Activated T-cell treated with anti-CD3 and anti-CD28 coated beads, Interleukin-2, amount 50 U/mL, for 72 hours (primary cell): ENCODE results near the gene SMAD5. TPM values are rescaled to one million over a fixed set of nuclear protein-coding genes. Genes with fewer than 3 reads are reported as not detected.

Experiments
- ATAC-seq, 2 donors: fragments of 150-1000 bp; cut with Tn5 transposase; replicated peaks in 1 of 2; 2 replicates each; pipeline ENCODE4 v1.10.0; 2021; ENCODE audit warnings: moderate library complexity in 2 of 2, mild to moderate bottlenecking in 1 of 2
- DNase-seq, 2 donors: peaks; one replicate each; pipeline ENCODE4 v3.0.0; 2021 to 2022; ENCODE audit warnings: mixed read lengths in 1 of 2
- H3K27ac Mint-ChIP-seq: one replicate; pipeline ENCODE4 v1.8.0; 2022; ENCODE audit warnings: mild to moderate bottlenecking, moderate library complexity, mixed read lengths
- H3K27me3 Mint-ChIP-seq: one replicate; pipeline ENCODE4 v1.8.0; 2022; ENCODE audit warnings: low read depth, mixed read lengths
- H3K36me3 Mint-ChIP-seq, 2 donors: one replicate each; pipeline ENCODE4 v1.8.0; 2022; ENCODE audit warnings: mixed read lengths in 2 of 2, mild to moderate bottlenecking in 1 of 2; ENCODE audit not compliant: insufficient read depth in 2 of 2
- H3K4me1 Mint-ChIP-seq: one replicate; pipeline ENCODE4 v1.8.0; 2022; ENCODE audit warnings: low read depth, mixed read lengths
- H3K4me3 Mint-ChIP-seq, 2 donors: one replicate each; pipeline ENCODE4 v1.8.0; 2022; ENCODE audit warnings: mild to moderate bottlenecking in 2 of 2, mixed read lengths in 2 of 2, moderate library complexity in 2 of 2
- H3K9me3 Mint-ChIP-seq, 2 donors: one replicate each; pipeline ENCODE4 v1.8.0; 2022; ENCODE audit warnings: mixed read lengths in 2 of 2
- total RNA-seq, 2 donors: library from RNA; stranded (reverse); gene quantifications; one replicate each; pipeline ENCODE4 v1.2.3, GENCODE V29; 2022

Gene SMAD5
- total RNA-seq, 2 donors from 2014 or later = 7.1 to 13.9 TPM

GRCh38 chr5:136185974-136186665 lies 53.5 kb downstream of the SMAD5 start:
- Mint-ChIP-seq H3K27me3 (peaks cover 12% of the 10 kb centered on the region), H3K36me3 (no peaks in the 10 kb centered on the region), H3K4me1 (no peaks in the 10 kb centered on the region), H3K9me3 (no peaks in the 10 kb centered on the region), H3K4me3 (no peak overlapping the region), H3K27ac (no peak overlapping the region)
- DNase-seq (no peak), ATAC-seq (no peak)

DNA sequence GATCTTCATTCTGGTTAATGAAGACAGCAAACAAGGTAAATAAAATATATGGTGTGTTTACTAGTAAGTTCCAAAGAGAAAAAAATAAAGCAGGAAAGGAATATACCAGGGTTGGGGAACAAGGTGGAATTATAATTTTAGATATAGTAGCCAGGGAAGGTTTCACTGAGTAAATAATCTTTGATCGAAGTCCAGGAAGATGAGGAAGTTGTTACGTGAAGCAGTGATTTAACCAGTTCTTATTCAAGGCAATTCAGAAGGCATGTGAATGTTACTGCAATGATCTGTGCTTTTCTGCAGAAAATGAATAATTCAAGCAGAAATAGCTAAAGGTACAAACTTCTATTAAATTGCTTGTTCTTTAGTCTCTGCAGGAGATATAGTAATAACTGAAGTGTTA lies 54.2 kb downstream of the SMAD5 start:
- H3K27ac Mint-ChIP-seq = no peak overlapping the region
- DNase-seq = no peak
- H3K4me3 Mint-ChIP-seq = no peak overlapping the region
- H3K4me1 Mint-ChIP-seq = no peaks in the 10 kb centered on the region
- no peaks in the 10 kb centered on the region for H3K9me3 Mint-ChIP-seq
- H3K36me3 Mint-ChIP-seq = no peaks in the 10 kb centered on the region
- ATAC-seq = no peak
- H3K27me3 Mint-ChIP-seq = peaks cover 19% of the 10 kb centered on the region

DNA sequence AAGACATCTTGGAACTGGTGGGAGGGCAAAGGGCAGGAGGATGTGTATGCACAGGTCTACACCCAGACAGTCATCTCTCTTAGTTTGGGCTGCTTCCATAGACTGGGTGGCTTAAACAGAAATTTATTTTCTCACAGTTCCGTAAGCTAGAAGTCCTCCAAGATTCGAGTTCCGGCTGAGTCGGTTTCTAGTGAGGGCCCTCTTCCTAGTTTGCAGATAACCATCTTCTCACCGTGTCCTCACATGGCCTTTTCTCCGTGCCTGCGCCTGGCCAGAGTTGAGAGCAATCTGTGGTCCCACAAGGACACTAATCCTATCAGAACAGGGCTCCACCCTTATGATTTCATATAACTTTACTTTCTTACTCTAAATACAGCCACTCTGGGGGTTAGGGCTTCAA lies 56.2 kb downstream of the SMAD5 start:
- Mint-ChIP-seq H3K36me3 (no peaks in the 10 kb centered on the region), H3K27me3 (peaks cover 26% of the 10 kb centered on the region), H3K9me3 (no peaks in the 10 kb centered on the region), H3K27ac (no peak overlapping the region), H3K4me3 (no peak overlapping the region), H3K4me1 (no peaks in the 10 kb centered on the region)
- no peak for DNase-seq
- no peak for ATAC-seq

DNA sequence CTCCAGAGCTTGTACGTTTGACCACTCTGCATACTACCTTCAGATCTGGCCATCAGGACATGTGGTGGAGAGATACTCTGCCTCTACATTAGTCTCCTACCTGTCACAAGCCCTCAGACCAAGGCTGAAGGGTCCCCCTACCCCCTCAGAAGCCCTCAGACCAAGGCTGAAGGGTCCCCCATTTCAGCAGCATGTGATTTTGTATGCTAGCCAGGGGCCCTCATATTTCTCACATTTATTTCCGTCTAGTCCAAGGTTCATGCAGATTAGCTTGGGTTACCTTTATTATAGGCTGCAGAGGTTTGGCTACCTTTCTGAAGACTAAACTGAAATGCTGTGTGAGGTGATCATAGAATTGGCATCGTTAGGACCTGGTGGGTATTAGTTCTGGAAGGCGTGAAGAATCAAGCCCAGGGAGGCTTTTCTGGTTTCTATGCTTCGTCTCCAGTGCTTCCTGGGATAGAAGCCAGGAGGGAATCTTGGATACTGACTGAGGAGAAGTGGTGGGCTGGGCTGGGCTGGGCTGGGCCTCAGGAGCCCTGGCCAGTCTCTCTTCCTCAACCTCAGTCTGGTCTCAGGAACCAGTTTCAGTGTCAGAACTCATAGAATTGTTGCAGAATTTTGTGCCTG lies 57.6 kb downstream of the SMAD5 start:
- Mint-ChIP-seq H3K4me3 (no peak overlapping the region), H3K27me3 (peaks cover 40% of the 10 kb centered on the region), H3K27ac (no peak overlapping the region), H3K36me3 (no peaks in the 10 kb centered on the region), H3K4me1 (no peaks in the 10 kb centered on the region), H3K9me3 (no peaks in the 10 kb centered on the region)
- ATAC-seq = no peak
- no peak for DNase-seq

- no peak for ATAC-seq
- no peaks in the 10 kb centered on the region for H3K36me3 Mint-ChIP-seq
- H3K9me3 Mint-ChIP-seq = no peaks in the 10 kb centered on the region
- H3K4me3 Mint-ChIP-seq = no peak overlapping the region
- H3K27me3 Mint-ChIP-seq = peaks cover 47% of the 10 kb centered on the region
- H3K27ac Mint-ChIP-seq = no peak overlapping the region
- H3K4me1 Mint-ChIP-seq = no peaks in the 10 kb centered on the region
- DNase-seq = no peak
These were observed 58.3 kb downstream of the SMAD5 start for GRCh38 chr5:136190904-136191303.

- ATAC-seq = no peak
- H3K27me3 Mint-ChIP-seq = peaks cover 52% of the 10 kb centered on the region
- no peak for DNase-seq
These were observed 58.8 kb downstream of the SMAD5 start for GRCh38 chr5:136191304-136192014.

GRCh38 chr5:136192015-136192525 lies 59.4 kb downstream of the SMAD5 start:
- H3K4me3 Mint-ChIP-seq = no peak overlapping the region
- no peaks in the 10 kb centered on the region for H3K36me3 Mint-ChIP-seq
- H3K27ac Mint-ChIP-seq = no peak overlapping the region
- peaks cover 55% of the 10 kb centered on the region for H3K27me3 Mint-ChIP-seq
- DNase-seq = no peak
- no peaks in the 10 kb centered on the region for H3K9me3 Mint-ChIP-seq
- peak in 1 of 2 donors; percentile 17 for ATAC-seq
- H3K4me1 Mint-ChIP-seq = no peaks in the 10 kb centered on the region

More at GRCh38 chr5:136191304-136192014, 58.8 kb downstream of the SMAD5 start:
- no peak overlapping the region for H3K27ac Mint-ChIP-seq
- H3K4me3 Mint-ChIP-seq = no peak overlapping the region
- no peaks in the 10 kb centered on the region for H3K36me3 Mint-ChIP-seq
- H3K4me1 Mint-ChIP-seq = no peaks in the 10 kb centered on the region
- no peaks in the 10 kb centered on the region for H3K9me3 Mint-ChIP-seq

DNA sequence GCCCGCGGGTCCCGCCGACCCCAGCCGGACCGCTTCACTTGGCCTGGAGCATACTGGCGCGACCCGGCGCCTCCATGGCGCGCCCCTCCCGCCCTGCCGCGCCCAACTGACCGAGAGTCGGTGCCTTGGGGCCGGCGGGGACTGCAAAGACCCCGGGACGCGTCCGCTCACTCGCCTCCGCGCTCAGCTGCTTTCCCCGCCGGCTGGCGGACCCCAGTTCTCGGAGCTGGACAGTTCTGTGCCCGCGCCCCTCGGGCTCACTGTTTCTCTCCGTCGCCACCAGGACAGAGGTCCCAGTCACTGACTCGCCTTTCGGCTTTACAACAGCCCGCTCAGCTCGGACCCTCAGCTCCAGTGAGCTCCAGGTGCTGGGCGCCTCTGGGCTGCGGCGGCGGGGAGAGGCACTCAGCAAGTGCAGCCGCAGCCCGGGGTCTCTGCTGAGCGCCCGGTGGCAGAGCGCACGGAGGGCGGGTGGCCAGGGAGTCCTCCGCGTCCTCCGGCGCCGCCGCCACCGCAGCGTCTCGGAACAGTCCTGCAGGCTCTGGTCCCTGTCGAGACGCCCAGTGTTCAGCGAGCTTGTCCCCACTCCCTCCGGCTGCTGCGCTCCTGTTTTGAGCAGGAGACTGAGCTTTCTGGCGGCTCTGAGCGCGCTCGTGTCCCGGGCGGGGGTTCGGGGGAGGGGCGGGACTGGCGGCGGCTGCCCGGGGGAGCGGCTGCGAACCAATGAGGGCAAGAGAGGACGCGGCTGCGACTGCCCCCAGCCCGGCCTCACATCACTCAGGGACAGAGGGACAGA lies 60.1 kb downstream of the SMAD5 start, which contains the start of gene SMIM32:
Gene SMIM32 (minus strand): TSS at position 637 of the 796 bp plus-strand sequence. CDS start 638 bp downstream, outside the sequence.
- Mint-ChIP-seq H3K4me3 (no peak within 1 kb of the TSS), H3K36me3 (no peaks in the 10 kb centered on the region), H3K4me1 (no peaks in the 10 kb centered on the region), H3K9me3 (no peaks in the 10 kb centered on the region), H3K27ac (no peak within 1 kb of the TSS), H3K27me3 (peaks cover 61% of the 10 kb centered on the region)
- ATAC-seq = no peak
- no peak for DNase-seq

DNA sequence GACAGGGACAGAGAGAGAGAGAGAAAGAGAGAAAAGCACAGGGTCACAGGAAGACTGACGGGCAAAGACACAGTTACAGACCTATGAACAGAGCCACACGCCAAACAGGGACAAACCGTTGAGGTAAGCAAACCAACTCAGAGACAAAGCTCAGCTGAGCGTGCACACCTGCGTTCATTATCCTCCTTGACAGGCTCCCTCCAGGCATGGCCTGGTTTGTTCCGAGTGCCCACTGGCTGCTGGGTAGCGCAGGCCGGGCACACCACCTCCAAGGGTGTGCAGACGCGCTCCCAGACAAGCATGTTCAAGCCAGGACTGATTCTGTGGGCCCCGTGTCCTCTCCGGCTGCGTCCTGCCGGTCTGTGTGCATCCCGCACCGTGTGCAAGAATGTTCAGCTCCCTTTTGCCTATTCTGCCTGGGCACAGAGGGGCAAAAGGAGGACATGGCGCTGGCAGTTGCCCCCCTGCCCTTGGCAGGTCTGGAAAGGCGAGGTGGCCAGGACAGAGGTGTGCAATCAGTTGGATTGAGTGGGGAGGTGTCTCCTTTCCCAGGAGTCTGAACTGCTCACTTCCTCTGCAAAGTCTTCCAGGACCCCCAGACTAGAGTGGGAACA lies 60.8 kb downstream of the SMAD5 start:
- Mint-ChIP-seq H3K4me3 (no peak overlapping the region), H3K27ac (no peak overlapping the region), H3K27me3 (peaks cover 62% of the 10 kb centered on the region), H3K4me1 (no peaks in the 10 kb centered on the region), H3K9me3 (no peaks in the 10 kb centered on the region), H3K36me3 (no peaks in the 10 kb centered on the region)
- no peak for DNase-seq
- ATAC-seq = peak in 1 of 2 donors; percentile 18

DNA sequence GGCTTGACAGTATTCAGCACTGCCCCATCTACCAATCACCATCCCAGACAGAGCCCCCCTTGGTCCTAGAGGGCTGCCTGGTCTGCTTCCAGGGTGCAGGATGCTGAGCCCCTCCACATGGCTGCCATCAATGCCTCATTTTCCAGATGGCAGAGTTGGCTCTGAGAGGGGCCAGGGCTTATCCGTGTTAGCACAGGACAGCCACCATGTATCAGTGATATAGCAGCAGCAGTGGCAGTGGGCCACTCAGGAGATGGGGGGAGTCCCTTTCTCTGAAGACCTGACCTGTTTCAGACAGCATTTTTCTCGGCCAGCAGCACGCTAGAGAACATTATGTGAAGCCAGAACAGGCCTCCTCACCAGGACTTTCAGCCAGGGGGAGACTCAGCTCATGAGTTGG lies 61.9 kb downstream of the SMAD5 start:
- Mint-ChIP-seq H3K4me3 (no peak overlapping the region), H3K27ac (no peak overlapping the region), H3K27me3 (peaks cover 62% of the 10 kb centered on the region), H3K36me3 (no peaks in the 10 kb centered on the region), H3K4me1 (no peaks in the 10 kb centered on the region), H3K9me3 (no peaks in the 10 kb centered on the region)
- ATAC-seq (no peak), DNase-seq (no peak)

DNA sequence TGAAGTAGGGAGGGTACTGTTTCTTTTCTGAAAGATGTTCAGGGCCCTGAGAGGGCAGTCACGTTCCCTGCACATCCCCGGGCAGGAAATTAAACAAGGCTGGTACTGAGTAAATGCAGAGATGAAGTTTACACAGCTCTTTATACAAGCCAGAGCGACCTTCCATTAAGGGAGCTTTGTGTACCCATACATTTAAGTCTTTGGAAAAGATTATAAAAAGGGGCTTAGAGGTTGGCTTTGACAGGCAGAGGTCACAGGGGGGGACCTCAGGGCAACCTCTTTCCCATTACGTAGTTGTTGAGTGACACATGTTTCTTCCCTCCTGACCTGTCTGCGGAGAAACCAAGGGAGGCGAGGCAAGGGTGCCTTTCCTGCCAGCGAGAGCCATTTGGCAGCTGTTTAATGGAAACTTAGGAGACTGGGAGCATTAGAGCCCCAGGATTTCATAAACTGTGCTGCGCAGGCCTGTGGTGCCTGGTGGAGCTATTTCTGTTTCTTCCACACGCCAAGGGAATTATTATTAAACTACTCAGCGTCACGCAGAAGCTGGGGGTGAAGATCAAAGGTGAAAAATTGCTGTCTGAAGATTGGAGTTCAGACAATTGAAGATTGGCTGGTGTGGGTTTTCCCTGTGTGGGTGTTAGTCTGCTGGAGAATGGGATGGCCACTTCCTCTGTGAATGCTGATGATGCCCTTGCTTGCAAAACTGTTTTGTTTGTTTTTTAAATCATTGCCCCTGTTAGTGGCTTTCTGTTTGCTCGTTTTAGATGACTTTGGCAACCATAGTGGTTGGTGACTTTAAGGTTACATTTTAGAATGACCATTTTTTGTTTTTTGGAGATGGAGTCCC lies 63.6 kb downstream of the SMAD5 start:
- Mint-ChIP-seq H3K27me3 (peaks cover 49% of the 10 kb centered on the region), H3K36me3 (no peaks in the 10 kb centered on the region), H3K4me3 (no peak overlapping the region), H3K27ac (no peak overlapping the region), H3K4me1 (no peaks in the 10 kb centered on the region), H3K9me3 (no peaks in the 10 kb centered on the region)
- no peak for DNase-seq
- ATAC-seq = no peak
